ENCODE measurements around the gene MLC1. TPM values are rescaled to one million over a fixed set of nuclear protein-coding genes. Genes with fewer than 3 reads are reported as not detected.
A peak's percentile ranks its signal among the peaks of the same experiment; 100 is the strongest.

The MLC1 gene
- total RNA-seq, 1 donor from 2014 or later = 2.3 TPM

GRCh38 chr22:50081426-50082196 lies 3.6 kb downstream of the MLC1 start:
- H3K4me1 ChIP-seq = peaks cover 8% of the 10 kb centered on the region
- no peak for DNase-seq
- no peaks in the 10 kb centered on the region for H3K36me3 ChIP-seq
- no peak for ATAC-seq
- TF ChIP-seq CTCF (IDR thresholded peaks at IDR 0.05) = no peak
- intact Hi-C loops (cut with DNase I) = no loop called here
- H3K27me3 ChIP-seq = no peaks in the 10 kb centered on the region
- H3K9me3 ChIP-seq = no peaks in the 10 kb centered on the region
- H3K27ac ChIP-seq = no peak overlapping the region
- no peak overlapping the region for H3K4me3 ChIP-seq

- Histone ChIP-seq H3K27me3 (no peaks in the 10 kb centered on the region), H3K36me3 (no peaks in the 10 kb centered on the region), H3K4me3 (no peak overlapping the region), H3K4me1 (peaks cover 2% of the 10 kb centered on the region), H3K9me3 (no peaks in the 10 kb centered on the region), H3K27ac (no peak overlapping the region)
- ATAC-seq (no peak), DNase-seq (no peak)
- no peak for TF ChIP-seq CTCF (IDR thresholded peaks at IDR 0.05)
- intact Hi-C loops (cut with DNase I) = no loop called here
Observed at GRCh38 chr22:50080077-50080465, 5.2 kb downstream of the MLC1 start.

- Histone ChIP-seq H3K9me3 (no peaks in the 10 kb centered on the region), H3K4me1 (no peaks in the 10 kb centered on the region), H3K27me3 (no peaks in the 10 kb centered on the region), H3K4me3 (no peak overlapping the region), H3K27ac (peak overlapping the region; percentile 58), H3K36me3 (no peaks in the 10 kb centered on the region)
- DNase-seq (no peak), ATAC-seq (no peak)
- intact Hi-C loops (cut with DNase I) = no loop called here
- no peak for TF ChIP-seq CTCF (IDR thresholded peaks at IDR 0.05)
Observed at GRCh38 chr22:50078761-50079160, 6.5 kb downstream of the MLC1 start.

GRCh38 chr22:50078246-50078645 lies 7.0 kb downstream of the MLC1 start:
- no peaks in the 10 kb centered on the region for H3K36me3 ChIP-seq
- ATAC-seq = no peak
- H3K4me3 ChIP-seq = no peak overlapping the region
- no peaks in the 10 kb centered on the region for H3K4me1 ChIP-seq
- TF ChIP-seq CTCF (IDR thresholded peaks at IDR 0.05) = no peak
- no peak for DNase-seq
- no peaks in the 10 kb centered on the region for H3K9me3 ChIP-seq
- intact Hi-C loops (cut with DNase I) = no loop called here
- H3K27ac ChIP-seq = no peak overlapping the region
- no peaks in the 10 kb centered on the region for H3K27me3 ChIP-seq

- Histone ChIP-seq H3K36me3 (no peaks in the 10 kb centered on the region), H3K27ac (no peak overlapping the region), H3K4me3 (no peak overlapping the region), H3K27me3 (no peaks in the 10 kb centered on the region), H3K9me3 (no peaks in the 10 kb centered on the region), H3K4me1 (no peaks in the 10 kb centered on the region)
- no peak for TF ChIP-seq CTCF (IDR thresholded peaks at IDR 0.05)
- no peak for ATAC-seq
- intact Hi-C loops (cut with DNase I) = no loop called here
- peak; percentile 58 for DNase-seq
Observed at GRCh38 chr22:50076646-50077535, 8.3 kb downstream of the MLC1 start.
